MM.1S (cell line): ENCODE data around the gene CACNG3.

Experiments used
- EZH2 ChIP-seq: fragments of 300-600 bp; sonication (generic); optimal IDR thresholded peaks from 2 replicates; pipeline ENCODE3; 2017; ENCODE audit warnings: low read depth, mild to moderate bottlenecking, antibody characterized with exemption, low read length, mixed read lengths
- EZH2phosphoT487 ChIP-seq: fragments of 300-600 bp; sonication (generic); IDR thresholded peaks from 2 replicates; pipeline ENCODE4 v1.6.1; 2018; ENCODE audit warnings: antibody characterized with exemption, low read length
- TF ChIP-seq, protein P1 (sequence below): fragments of 300-600 bp; sonication (generic); IDR thresholded peaks from 2 replicates; pipeline ENCODE4 v1.5.1; 2016; ENCODE audit warnings: antibody characterized with exemption, low read length, mixed read lengths

DNA sequence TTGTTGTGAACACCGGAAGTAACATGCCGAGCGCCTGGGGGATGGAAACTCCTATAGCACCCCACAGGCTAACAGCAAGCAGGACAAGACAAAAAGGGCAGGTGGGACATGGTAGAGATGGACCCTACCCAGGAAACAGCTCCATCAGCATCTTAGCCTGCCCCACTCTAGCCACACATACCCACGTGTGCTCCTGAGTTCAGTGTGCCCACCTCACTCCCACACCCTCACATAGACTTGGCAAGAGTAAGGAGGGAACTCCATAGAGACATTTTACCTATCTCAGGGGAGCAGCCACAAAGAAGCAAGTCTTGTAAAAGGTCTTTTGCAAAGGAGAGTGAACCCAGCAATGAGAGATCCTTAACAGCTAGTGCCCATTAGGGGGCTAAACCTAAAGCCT lies 37.8 kb upstream of the CACNG3 start:
- TF ChIP-seq, protein P1, sequence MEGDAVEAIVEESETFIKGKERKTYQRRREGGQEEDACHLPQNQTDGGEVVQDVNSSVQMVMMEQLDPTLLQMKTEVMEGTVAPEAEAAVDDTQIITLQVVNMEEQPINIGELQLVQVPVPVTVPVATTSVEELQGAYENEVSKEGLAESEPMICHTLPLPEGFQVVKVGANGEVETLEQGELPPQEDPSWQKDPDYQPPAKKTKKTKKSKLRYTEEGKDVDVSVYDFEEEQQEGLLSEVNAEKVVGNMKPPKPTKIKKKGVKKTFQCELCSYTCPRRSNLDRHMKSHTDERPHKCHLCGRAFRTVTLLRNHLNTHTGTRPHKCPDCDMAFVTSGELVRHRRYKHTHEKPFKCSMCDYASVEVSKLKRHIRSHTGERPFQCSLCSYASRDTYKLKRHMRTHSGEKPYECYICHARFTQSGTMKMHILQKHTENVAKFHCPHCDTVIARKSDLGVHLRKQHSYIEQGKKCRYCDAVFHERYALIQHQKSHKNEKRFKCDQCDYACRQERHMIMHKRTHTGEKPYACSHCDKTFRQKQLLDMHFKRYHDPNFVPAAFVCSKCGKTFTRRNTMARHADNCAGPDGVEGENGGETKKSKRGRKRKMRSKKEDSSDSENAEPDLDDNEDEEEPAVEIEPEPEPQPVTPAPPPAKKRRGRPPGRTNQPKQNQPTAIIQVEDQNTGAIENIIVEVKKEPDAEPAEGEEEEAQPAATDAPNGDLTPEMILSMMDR = no peak
- TF ChIP-seq EZH2phosphoT487 (no peak), EZH2 (no peak)
